Peyer's patch (tissue), 4 donors: Measurements from ENCODE around the gene LIMS1. TPM values are rescaled to one million over a fixed set of nuclear protein-coding genes. Genes with fewer than 3 reads are reported as not detected.
A peak's percentile ranks its signal among the peaks of the same experiment; 100 is the strongest.

Source experiments
- DNase-seq, 3 donors: peaks; one replicate each; pipeline ENCODE4 v3.0.0-alpha.2; 2017 to 2019
- H3K27ac ChIP-seq, 4 donors: fragments of 200-600 bp; sonication (generic); one replicate each; pipeline ENCODE4 v1.5.1; 2016 to 2019
- H3K27me3 ChIP-seq, 2 donors: fragments of 200-600 bp; sonication (generic); one replicate each; pipeline ENCODE4 v1.5.1; 2019
- H3K36me3 ChIP-seq, 3 donors: fragments of 200-600 bp; sonication (generic); one replicate each; pipeline ENCODE4 v1.5.1; 2016 to 2019
- H3K4me1 ChIP-seq, 4 donors: fragments of 200-600 bp; sonication (generic); one replicate each; pipeline ENCODE4 v1.5.1; 2016 to 2019
- H3K4me3 ChIP-seq, 4 donors: fragments of 200-600 bp; sonication (generic); 1 replicate in 3 of 4; 2 replicates in 1 of 4; pipeline ENCODE4 v1.5.1; 2016 to 2019; ENCODE audit warnings: mild to moderate bottlenecking in 1 of 4
- H3K9me3 ChIP-seq, 4 donors: fragments of 200-600 bp; sonication (generic); one replicate each; pipeline ENCODE4 v1.5.1; 2016 to 2019; ENCODE audit warnings: mild to moderate bottlenecking in 1 of 4
- CTCF ChIP-seq, 6 experiments: fragments of 450-650 bp in 4 of 6; fragments of 200-600 bp in 2 of 6; sonication (generic) in 1 of 6; IDR thresholded peaks; one replicate each; pipeline ENCODE4 v1.5.1; 2017 to 2019; ENCODE audit warnings: antibody characterized with exemption in 6 of 6, mild to moderate bottlenecking in 3 of 6, moderate library complexity in 1 of 6
- POLR2A ChIP-seq, 2 donors: fragments of 450-650 bp; IDR thresholded peaks; one replicate each; pipeline ENCODE4 v1.5.1; 2017; ENCODE audit warnings: antibody characterized with exemption in 2 of 2, mild to moderate bottlenecking in 2 of 2, moderate library complexity in 2 of 2
- total RNA-seq, 4 donors: library from RNA; depleted of rRNA; stranded (reverse); fragments of >200 nt; gene quantifications; one replicate each; pipeline ENCODE4 v1.1.0, GENCODE V29; 2016

The LIMS1 gene
- total RNA-seq, 4 donors from 2014 or later = 24.2 to 78.4 (median 39.6) TPM

DNA sequence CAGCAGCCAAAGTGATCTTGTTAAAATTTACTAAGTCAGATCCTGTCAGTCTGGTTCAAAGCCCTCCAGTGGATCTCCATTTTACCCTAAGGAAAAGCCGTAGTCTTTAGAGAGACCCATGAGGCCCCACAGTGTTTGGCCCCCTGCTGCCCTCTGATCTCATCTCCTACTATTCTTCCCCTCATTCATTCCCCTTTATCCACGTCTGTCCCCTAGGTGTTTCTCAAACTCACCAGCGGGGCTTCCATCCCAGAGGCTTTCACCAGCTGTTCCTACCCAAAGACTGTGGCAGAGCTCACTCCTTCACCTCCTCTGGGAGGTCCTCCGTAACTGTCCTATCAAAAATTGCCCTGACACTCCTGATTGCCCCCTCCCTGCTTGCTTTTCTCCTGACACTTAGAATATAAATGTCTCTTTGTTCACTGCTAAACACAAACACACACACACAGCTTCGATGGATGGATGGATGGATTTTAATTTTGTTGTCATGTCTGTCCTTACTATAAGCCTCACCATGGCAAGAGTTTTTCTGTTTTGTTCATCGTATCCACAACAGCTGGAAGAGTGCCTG, 26.1 kb downstream of the LIMS1 start:
- Histone ChIP-seq H3K9me3 (no peaks in the 10 kb centered on the region), H3K36me3 (no peaks in the 10 kb centered on the region), H3K4me1 (peaks cover 0 to 15% (median 0%) of the 10 kb centered on the region in 4 donors), H3K27ac (no peak overlapping the region), H3K4me3 (no peak overlapping the region), H3K27me3 (no peaks in the 10 kb centered on the region)
- TF ChIP-seq POLR2A (IDR thresholded peaks at IDR 0.05) (no peak), CTCF (IDR thresholded peaks at IDR 0.05) (no peak)
- no peak for DNase-seq

DNA sequence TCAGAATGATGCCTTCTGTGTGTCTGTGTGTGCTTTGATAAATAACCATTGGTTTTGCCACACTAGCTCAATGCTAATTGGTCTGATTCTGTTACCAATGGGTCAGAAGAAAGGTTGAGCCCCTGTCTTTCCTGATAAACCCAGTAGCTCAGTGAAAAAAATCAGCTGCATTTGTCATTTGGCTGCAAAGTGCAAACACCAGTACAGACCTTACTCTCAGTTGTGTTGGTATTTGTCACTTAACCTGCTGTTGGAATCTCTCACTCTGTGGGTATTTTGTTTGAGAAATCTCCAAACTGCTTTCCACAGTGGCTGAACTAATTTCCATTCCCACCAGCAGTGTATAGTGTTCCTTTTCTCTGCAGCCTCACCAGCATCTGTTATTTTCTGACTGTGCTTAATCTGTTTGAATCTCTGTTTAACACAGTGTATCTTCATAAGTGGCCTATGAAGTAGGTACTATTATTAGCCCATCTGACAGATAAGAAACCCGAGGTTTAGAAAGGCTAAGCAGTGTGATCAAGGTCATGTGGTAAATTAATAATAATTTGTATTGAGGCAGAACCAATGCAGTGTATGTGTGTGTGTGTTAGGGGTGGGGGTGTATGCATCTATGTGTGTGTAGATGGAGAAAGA, 26.7 kb downstream of the LIMS1 start:
- Histone ChIP-seq H3K9me3 (no peaks in the 10 kb centered on the region), H3K27ac (no peak overlapping the region), H3K27me3 (no peaks in the 10 kb centered on the region), H3K4me3 (no peak overlapping the region), H3K36me3 (no peaks in the 10 kb centered on the region), H3K4me1 (peaks cover 0 to 15% (median 0%) of the 10 kb centered on the region in 4 donors)
- TF ChIP-seq POLR2A (IDR thresholded peaks at IDR 0.05) (no peak), CTCF (IDR thresholded peaks at IDR 0.05) (no peak)
- DNase-seq = no peak

- no peaks in the 10 kb centered on the region for H3K36me3 ChIP-seq
- H3K4me3 ChIP-seq = no peak overlapping the region
- DNase-seq = no peak
- H3K27me3 ChIP-seq = no peaks in the 10 kb centered on the region
- no peaks in the 10 kb centered on the region for H3K9me3 ChIP-seq
- TF ChIP-seq POLR2A (IDR thresholded peaks at IDR 0.05) (no peak), CTCF (IDR thresholded peaks at IDR 0.05) (no peak)
- H3K27ac ChIP-seq = no peak overlapping the region
- peaks cover 0 to 15% (median 0%) of the 10 kb centered on the region in 4 donors for H3K4me1 ChIP-seq
These were observed 28.0 kb downstream of the LIMS1 start for GRCh38 chr2:108562274-108562673.

DNA sequence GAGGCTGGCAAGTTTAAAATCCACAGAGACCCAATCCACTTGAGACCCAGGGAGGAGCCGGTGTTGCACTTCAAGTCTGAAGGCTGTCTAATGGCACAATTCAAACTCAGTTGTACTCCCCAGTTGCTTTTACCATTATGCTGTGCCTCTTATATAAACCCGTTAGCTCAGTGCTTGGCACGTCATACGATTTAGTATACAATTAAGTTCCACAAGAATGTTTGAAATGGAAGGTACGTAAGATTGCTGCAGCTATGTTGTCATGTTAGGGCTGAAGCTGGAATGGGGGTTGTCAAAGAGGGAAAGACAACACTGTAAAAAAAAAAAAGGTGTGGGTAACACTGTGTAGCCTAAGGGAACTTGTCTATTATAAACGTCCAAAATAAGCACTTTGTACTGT, 30.2 kb downstream of the LIMS1 start:
- H3K27ac ChIP-seq = no peak overlapping the region
- DNase-seq = no peak

GRCh38 chr2:108565778-108566375, 31.6 kb downstream of the LIMS1 start:
- H3K4me1 ChIP-seq = peaks cover 0 to 3% (median 0%) of the 10 kb centered on the region in 4 donors
- H3K4me3 ChIP-seq = no peak overlapping the region
- no peak for DNase-seq
- TF ChIP-seq POLR2A (IDR thresholded peaks at IDR 0.05) = no peak
- no peaks in the 10 kb centered on the region for H3K27me3 ChIP-seq
- no peaks in the 10 kb centered on the region for H3K9me3 ChIP-seq
- H3K36me3 ChIP-seq = no peaks in the 10 kb centered on the region
- peak overlapping the region in 1 of 4 donors; percentile 6 for H3K27ac ChIP-seq

More for the DNA sequence above, 30.2 kb downstream of the LIMS1 start:
- no peaks in the 10 kb centered on the region for H3K27me3 ChIP-seq
- no peaks in the 10 kb centered on the region for H3K9me3 ChIP-seq
- no peak overlapping the region for H3K4me3 ChIP-seq
- TF ChIP-seq CTCF (IDR thresholded peaks at IDR 0.05) (no peak), POLR2A (IDR thresholded peaks at IDR 0.05) (no peak)
- peaks cover 0 to 15% (median 0%) of the 10 kb centered on the region in 4 donors for H3K4me1 ChIP-seq
- no peaks in the 10 kb centered on the region for H3K36me3 ChIP-seq

- Histone ChIP-seq H3K4me3 (no peak overlapping the region), H3K4me1 (no peaks in the 10 kb centered on the region), H3K36me3 (no peaks in the 10 kb centered on the region), H3K9me3 (no peaks in the 10 kb centered on the region), H3K27me3 (no peaks in the 10 kb centered on the region), H3K27ac (peak overlapping the region in 1 of 4 donors; percentile 16)
- TF ChIP-seq POLR2A (IDR thresholded peaks at IDR 0.05) = no peak
- no peak for TF ChIP-seq CTCF (IDR thresholded peaks at IDR 0.05)
- DNase-seq = no peak
These were observed 36.1 kb downstream of the LIMS1 start for GRCh38 chr2:108570416-108570815.
